Inflammatory macrophage treated with lipopolysaccharide for 1 hour (primary cell): Measurements from ENCODE around the gene KCNIP1.
"Not testable (repeated sequence)": the region's sequence is repeated elsewhere in the genome, so short reads cannot be mapped to it uniquely, and the experiment has no call there.

Source experiments
- DNase-seq, 2 donors: peaks; one replicate each; pipeline ENCODE4 v3.0.0-alpha.2; 2020 to 2022

Gene KCNIP1

DNA sequence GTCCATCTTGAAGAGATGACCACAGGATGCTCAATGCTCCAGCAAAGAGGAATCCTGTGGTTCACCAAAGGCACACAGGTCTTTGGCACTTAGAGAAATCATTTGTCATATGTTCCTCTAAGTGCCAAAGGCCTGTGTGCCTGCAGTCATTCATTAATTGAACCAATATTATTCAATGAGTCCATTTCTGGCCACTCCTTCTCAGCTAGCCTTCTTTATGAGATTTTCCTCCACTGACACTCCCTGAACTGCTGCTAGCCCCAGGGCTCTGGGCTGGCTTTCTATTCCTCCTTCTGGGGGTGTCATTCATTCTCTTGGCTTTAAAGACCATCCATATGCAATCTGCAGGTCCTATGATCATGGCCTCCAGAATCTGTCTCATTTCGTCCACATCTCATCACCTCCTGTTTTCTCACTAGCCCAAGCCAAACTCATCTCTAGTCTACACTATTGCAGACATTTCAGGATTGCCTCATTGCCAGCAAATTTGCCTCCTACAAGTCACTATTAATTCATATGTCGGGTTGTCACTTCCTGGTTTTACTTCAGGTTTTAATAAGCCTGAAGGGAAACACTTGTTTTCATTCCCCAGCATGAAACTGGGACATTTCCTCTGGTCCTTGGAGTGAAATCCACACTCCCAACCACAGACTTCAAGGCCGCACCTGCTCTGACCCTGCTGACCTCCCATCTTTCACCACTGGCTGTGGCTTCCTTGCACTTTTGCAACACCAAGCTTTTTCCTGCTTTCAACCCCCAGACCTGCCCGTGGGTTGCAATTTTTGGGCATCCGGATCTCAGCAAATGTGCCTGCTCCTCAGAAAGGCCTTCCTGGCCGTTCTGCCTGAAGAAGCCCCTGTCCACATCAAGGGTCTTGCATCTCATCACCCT lies 35.1 kb downstream of the KCNIP1 start:
- DNase-seq, result peak; percentile 85 to 86

DNA sequence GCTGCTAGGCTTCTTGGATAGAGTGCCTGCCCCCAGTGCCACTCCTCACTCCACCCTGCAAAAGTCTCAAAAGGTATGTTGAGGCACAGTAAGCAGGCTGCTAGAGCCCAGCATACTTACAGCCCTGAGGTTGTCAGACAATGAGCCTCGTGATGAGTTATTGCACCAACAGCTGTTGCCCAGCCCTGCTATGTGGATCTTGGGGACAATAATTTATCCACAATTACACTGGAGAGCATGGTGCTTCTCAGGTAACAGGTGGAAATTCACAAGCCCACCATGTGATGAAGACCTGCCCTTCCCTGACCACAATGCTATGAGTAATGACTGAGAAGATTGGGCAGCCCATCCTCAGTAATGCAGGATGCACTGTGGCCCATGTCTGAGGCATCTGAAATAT lies 36.5 kb downstream of the KCNIP1 start:
- DNase-seq, result no peak

DNA sequence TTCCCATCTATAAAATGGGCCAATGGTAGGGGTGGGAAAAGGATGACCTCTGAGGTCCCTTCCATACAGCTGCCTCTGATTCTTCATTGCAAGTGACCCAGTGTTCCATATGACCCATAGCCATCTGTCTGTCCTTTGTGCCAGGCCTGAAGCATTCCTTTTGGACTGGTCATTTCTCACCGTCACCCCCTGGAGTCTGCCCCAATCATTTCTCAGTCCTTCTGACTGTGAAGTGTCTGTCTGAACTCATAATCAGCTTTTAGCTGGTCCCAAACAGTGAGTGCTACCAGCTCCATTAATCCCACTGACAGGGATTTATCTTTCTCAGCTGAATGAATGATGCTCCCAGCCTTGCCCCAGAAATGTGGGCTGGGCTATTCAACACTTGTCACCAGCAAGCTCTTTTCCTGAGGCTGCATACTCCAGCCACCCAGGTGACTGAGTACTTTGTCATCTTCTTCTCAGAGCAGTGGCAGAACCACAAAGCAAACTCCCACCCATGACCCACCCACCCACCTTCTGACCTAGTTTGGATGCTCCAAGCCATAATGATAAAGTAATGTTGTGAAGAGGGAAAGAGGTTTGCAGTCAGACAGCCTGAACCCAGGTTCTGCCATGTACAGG lies 37.4 kb downstream of the KCNIP1 start:
- DNase-seq, result no peak

DNA sequence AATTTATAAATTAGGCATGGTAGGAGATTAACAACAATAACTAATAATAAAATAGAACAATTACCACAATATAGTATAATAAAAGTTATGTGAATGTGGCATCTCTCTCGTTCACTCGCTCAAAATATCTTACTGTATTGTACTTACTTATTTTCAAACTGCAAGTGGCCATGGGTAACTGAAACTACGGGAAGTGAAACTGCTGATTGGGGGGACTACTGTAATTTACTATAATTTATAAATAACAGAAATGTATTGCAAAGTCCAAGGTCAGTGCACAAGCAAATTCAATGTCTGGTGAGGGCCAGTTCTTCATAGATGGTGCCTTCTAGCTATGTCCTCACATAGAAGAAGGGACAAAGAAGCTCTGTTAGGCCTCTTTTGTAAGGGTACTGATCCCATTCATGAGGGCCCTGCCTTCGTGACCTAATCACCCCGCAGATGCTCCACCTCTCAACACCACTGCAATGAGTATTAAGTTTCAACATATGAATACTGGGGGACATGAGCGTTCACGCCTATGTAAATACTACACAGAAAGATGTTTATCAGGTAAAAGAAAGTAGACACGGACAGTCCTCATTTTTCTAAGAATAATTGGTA lies 39.0 kb downstream of the KCNIP1 start:
- DNase-seq, result no peak

DNA sequence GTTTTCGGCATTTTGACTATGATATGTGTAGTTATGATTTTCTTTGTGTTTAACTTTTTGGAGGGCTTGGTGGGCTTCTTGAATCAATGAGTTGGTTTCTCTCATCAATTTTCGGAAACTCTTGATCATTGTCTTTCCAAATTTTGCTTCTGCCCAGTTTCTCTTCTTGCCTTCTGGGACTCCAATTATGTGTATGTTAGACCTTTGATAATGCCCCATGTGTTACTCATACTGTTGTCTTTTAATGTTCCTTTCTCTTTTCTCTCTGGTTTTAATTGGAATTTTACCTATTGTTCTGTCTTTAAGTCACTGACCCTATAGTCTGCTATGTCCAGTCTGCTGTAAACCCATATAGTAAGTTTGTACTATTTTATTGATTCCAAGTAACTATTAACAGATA lies 41.5 kb downstream of the KCNIP1 start:
- no peak for DNase-seq

DNA sequence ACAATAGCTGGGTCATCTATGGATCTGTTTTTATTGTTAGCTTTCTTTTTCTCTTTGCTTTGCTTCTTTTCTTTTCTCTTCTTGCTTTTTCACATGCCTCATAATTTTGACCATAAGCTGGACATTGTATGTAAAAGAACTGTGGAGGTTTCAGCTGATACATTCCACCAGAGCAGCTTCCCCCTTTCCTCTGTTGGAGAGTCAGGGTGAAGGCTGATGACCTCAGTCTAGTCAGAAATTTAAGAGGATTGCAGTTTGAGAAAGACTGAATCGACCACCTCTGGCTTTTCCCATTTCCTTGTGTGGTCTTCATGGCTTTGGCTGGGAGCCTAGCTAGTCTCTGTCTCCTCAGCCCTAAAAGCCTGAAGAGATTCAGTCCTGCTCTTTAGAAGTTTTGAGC lies 42.0 kb downstream of the KCNIP1 start:
- peak in 1 of 2 donors; percentile 23 for DNase-seq

DNA sequence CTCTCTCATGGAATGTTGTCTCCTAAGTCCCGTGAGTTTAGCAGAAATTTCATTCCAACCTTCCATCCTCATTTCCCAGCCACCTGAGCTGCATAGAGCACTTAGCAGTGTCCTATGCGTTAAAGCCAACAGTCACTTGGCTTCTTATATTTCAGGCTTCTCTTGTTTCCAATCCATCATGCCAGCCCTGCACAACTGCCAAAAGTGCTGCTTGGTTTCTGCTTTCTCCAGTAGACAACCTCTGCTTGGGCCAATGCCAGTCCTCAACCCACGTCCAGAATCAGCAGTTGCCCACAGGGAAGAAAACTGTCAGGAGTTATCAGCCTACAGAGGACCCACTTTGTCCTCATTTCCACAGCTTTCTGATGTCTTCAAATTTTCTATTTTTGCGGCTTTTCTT lies 42.5 kb downstream of the KCNIP1 start:
- peak in 1 of 2 donors; percentile 41 for DNase-seq

DNA sequence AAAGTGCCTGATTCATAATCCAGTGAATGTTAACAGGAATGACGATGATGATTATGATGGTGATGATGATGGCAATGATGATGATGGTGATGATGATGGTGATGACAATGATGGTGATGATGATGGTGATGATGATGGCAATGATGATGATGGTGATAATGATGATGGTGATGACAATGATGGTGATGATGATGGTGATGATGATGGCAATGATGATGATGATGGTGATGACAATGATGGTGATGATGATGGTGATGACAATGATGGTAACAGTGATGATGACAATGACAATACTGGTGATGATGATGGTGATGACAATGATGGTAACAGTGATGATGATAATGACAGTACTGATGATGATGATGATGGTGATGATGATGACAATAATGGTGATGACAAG lies 46.6 kb downstream of the KCNIP1 start:
- DNase-seq, result not testable (repeated sequence)

DNA sequence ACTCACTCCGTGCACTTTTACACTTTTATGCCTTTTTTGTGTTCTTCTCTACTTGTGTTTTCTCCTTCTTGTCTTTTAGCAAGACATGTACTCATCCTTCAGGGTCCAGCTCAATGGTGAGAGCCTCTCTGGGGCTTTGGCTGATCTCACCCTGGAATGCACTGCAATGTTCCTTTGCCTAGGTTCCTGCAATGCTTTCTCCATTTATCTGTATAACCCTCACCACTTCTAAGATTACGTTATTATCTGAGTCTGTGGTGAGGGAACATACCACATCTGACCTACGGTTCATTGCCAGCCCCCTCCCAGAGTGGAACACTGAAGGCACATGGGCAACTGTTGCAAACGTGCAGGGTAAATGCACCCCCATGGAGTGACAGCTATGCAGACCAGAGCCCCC lies 47.3 kb downstream of the KCNIP1 start:
- DNase-seq, result no peak

DNA sequence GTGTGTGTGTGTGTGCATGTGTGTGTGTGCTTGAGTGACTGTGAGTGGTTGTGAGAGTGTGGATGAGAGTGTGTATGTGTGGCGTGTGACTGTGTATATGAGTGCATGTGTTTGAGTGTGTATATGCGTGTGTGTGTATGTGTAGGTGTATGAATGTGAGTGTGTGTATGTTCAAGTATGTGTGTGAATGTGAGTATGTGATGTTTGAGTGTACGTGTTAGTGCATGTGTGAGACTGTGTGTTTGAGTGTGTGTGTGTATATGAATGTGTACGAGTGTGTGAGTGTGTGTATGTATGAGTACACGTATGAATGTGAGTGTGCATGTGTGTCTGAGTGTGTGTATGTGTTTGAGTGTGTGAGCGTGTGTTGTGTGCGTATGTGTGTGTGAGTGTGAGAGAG lies 47.8 kb downstream of the KCNIP1 start:
- DNase-seq, result no peak

DNA sequence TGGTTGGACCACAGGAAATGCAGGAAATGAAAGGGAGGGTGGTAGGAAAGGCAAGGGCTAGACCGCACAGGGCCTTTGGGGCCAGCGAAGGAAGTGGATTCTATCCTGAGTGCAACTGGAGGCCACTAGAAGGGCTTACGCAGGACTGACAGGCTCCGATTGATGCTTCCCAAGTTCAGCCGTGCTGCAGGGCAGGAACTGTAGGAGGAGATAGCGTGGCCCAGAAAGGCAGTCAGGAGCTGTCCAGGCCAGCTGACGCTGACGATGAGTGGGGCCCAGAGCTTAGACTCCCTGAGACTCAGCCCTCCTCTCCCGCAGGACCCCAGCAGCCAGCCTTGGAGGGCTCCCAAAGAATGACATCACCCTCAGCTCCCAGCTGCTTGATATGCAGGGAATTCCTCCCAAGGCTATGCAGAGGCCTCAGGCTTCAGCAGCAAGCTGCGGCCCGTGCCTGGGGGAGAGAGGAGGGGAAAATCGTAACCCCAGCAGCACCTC lies 48.8 kb downstream of the KCNIP1 start:
- peak; percentile 10 to 29 for DNase-seq

DNA sequence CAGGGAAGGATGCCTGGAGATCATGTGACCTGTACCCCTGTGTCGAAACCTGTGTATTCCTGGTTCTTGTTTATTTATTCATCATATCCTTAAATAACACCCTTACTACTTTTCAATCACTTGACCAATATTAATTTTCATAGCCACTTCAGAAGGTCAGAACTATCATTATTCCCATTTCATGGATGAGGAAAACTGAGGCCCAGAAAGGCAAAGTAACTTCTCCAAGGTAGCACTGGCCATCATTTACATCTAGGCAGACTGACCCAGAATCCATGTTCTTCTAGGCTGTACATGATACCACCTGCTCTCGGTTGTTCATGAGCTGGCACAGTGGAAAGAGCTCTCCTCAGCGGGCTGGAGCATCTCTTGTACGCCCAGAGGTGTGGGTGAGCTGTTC lies 49.4 kb downstream of the KCNIP1 start:
- DNase-seq, result no peak

DNA sequence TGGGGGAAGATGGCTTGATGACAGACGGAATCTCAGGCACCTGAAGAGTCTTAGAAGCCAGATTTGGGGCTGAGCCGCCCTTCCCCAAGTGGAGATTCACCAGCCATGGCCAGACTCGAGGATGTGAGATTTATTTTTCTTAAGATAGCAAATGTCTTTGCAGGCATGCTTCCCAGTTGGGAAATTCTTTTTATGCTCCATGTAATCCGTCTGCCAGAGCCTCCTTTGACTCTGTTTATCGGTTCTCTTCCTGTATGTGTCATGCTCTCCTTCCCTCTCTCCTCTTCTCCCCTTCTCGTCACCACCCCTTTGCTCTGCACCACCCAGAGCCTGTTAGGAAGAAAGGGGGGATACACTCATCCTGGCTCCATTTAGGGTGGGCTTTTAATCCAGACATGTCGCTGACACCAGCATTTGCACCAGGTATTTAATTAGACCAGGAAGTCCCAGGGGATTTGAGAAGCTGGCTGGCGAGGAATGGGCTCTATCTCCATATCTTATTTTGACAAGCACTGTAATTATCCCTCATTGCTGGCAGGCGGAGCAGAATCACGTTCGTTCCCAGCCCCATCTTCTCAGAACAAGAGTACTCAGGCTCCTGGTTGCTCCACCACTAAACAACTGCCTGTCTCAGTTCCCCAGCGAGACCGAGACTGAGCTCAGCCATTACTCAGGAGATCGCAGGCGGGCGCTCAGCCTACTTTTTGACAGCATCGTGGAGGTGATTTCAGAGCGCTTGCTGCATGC lies 50.9 kb downstream of the KCNIP1 start:
- no peak for DNase-seq

DNA sequence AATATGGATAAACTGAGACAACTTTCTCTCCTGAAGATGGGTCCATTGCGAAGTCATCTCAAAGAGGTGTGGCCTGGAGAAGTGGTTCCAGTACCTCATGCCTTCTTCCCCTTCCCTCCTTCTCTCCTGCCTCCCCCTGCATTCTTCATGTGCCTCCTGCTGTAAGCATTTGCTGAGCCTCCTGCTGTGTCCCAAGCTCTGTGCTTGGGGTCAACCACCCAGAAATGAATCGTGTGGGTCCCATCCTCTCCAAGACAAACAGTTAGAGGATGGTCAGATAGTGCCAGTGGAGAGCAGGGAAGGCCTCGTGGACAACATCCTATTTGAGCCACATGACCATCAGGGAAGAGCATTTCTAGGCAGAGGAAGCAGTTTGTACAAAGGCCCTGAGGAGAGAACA lies 53.5 kb downstream of the KCNIP1 start:
- DNase-seq, result no peak

DNA sequence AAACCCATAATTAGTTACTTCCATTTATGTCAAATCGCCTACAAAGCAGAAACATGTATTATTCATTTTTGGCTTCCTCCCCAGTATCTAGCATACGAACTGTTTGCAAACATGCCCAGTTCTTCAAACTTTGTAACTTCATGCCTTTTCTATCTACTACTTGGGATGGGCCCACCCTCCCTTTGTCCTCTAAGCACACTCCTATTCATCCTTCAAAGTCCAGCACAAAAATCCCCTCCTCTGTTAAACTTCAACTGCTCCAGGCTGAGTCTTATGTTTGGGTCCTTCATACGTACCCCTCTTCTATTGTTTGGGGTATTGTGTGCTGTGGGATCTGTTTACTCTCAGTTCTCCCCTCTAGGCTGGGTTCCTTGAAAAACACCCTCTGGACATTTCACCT lies 55.5 kb downstream of the KCNIP1 start:
- DNase-seq, result no peak

DNA sequence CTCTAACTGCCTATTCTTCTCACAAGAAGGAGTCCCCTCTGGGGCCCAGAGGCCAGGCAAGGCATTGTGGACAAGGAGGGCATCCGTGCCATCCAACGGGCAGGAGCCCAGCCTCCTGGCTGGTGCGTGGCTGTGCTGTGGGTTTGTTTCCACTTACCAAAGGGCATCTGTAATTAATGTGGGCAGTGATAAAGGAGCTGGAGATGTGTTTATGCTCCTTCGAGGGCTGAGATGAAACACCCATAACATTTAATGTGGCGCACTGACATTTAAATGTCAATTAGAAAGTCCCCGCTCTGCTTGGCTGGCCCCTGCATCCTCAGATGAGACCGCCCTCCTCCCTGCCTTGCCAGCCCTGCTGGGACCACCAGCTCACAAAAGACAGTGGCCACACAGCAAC lies 57.1 kb downstream of the KCNIP1 start:
- DNase-seq, result no peak

DNA sequence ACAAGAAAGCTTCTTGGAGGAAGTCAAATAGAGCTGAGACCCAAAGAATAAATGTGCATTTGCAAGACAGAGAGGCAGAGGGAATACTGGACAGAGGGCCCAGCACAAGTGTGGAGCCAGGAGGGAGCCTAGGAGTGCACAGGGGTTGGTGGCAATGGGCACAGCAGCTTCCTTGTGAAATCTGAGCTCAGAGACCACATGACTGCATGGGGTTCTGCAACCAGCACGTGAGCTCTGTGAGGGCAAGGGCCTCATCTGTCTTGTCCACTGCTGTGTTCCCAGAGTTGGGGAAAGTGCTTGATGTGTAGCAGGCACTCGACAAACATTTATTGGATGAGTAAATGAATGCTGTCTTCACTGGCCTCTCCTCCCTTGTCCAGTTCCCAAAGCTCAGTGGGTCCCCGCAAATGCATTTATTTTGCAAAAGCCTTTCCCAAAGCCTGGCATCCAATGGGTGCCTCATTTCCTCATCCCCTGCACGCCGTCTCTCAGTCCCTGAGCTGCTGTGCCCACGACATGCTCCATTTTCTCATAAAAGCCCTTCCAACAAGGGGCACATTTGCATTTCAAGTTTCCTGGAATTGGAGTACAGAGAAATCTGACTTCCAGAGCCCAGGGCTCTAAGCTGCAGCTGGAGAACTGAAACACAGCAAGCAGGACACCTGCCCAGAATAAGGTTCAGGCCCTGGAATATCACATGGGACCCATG lies 58.5 kb downstream of the KCNIP1 start:
- peak in 1 of 2 donors; percentile 38 for DNase-seq

DNA sequence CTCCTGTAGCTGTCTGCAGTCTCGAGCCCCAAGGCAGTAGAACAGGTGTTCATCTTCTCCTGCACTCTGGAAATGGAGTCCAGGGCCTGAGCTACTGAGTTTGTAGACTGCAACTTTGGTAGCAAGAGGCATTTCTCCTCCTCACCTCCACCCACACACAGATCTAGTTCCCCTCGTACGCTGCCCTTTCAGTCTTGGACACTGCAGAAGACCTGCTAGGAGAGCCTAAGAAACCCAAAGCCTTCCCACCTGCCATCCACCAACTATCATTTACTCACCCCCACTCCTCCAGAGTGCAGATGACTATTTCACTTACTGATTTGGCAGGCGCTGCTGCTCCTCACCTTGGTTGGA lies 59.0 kb downstream of the KCNIP1 start:
- peak; percentile 45 to 48 for DNase-seq

DNA sequence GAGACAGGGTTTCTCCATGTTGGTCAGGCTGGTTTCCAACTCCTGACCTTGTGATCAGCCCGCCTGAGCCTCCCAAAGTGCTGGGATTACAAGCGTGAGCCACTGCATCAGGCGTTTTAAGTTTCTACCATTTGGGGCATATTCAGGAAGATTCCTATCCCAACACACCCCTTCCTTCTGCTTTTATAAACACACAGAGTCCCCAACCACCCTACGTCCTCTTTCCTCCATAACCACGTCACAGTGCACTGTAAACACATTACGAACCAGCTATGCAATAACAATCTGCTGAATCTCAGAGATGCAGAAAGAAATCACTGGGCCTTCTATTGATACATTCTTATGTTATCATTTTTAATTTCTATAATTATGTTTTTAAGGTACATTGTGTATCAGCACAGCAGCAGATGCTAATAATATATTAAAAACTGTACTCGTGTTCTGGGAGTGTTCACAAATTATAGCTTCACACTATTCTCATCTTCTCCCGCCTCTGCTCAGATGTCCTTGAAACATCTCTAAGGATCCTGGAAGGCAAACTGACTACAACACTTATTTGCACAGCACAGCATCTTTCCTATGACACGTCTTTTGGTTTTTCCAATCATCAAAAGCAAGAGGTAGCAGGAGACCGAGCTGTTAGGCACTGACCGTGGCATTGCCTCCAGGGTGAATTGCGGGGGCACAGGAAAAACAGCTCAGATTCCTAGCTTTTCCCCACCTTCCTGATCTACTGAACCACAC lies 60.2 kb downstream of the KCNIP1 start:
- peak; percentile 33 to 59 for DNase-seq

DNA sequence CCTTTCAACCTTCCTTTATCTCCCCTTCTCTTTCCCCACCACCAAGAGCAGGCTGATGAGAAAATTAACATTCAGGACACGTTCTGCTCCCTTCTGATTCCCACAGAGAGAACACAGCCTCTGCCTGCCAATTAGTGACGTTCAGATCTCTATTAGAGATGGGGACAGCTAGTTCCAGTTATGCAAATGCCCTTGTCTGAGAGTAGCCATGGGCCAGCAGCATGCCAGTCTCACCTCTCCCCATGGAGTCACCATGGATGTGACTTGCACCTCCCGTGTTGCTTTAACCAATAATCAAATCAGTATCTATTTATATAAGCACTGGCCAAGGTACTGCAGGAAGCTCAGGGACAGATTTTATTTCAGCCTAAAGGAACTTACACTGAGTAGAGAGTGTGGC lies 61.3 kb downstream of the KCNIP1 start:
- no peak for DNase-seq

DNA sequence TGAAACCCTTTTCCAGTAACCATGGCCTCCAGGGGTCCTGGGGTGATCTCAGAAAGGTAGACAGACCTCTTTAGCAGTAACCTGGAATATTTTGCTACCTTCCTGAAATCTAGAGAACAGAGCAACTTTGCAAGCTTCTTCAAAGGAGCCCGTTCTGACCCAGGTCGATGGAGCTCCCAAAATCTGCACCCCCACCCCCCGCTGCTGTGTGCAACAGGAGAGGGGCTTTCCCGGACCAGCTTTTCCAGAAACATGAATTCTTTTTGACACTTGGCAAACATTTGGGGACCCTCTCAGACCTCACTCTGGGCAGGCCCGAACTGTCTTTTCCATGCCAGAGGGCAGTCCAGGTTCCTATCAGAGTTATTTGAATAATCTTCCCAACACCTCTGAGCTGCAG lies 65.3 kb downstream of the KCNIP1 start:
- DNase-seq, result no peak

DNA sequence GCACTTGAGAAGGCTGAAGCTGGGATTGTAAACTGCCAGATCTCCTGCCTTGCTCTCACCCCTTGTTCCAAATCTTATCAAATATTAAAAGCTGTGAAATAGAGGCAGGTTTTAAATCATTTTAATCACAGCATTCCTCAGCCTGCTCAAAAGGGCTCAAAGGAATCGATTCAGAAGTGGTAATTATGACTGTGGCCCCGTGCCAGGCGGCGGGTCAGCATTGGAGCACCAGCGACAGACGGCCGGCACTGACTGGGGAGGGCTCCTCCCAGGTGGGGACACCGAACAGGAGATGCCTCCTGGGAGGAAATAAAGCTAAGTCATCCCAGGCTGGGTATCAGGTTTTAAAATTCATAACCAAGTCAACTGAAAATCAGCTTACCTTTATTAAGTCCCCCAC lies 66.7 kb downstream of the KCNIP1 start:
- DNase-seq, result no peak
